ENCODE results near the gene NPM3. TPM values are rescaled to one million over a fixed set of nuclear protein-coding genes. Genes with fewer than 3 reads are reported as not detected.
A peak's percentile ranks its signal among the peaks of the same experiment; 100 is the strongest.

Gene NPM3
- total and polyA plus RNA-seq, 2 of the 13 experiments (the other 11 are each of a cell fraction or from before 2014, with no cell fraction given): 47.6 to 129 TPM

DNA sequence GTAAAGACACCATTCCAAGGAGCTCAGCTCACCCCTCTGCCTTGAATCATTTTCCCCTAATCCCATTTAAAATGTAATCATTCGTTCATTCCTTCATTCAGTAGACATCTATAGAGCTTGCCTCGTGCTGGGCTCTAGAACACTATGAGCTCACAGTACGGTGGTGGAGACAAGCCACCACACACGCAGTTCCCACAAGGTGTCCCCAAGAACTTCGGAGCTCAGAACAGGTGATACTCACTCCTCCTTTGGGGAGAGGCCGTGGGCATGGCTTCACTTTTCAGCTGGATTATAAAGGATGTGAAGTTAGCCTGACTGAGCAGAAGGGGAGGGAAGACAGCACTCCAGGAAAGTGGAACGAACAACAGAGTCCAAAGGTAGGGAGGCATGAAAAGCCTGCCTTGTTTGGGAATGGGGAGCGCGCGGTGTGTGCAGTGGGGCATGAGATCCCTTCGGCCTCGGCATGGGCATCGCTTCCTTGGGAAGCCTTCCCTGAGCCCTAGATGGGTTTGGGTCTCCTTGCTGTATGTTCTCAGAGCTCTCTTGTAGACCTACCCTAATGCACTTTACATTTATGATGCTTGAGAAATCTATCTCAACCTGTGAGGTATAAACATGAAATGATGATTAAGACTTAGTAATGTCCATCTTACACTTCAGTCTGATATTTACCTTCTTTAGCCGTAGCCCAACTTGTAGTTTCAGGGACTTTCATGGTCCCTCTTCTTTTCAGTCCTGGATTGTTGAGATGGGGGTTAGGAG lies 35.8 kb upstream of the NPM3 start (continued):
- peak; percentile 60 for TF ChIP-seq ZNF687 (CRISPR knock-in tag; IDR thresholded peaks at IDR 0.05)
- TF ChIP-seq, protein P1, sequence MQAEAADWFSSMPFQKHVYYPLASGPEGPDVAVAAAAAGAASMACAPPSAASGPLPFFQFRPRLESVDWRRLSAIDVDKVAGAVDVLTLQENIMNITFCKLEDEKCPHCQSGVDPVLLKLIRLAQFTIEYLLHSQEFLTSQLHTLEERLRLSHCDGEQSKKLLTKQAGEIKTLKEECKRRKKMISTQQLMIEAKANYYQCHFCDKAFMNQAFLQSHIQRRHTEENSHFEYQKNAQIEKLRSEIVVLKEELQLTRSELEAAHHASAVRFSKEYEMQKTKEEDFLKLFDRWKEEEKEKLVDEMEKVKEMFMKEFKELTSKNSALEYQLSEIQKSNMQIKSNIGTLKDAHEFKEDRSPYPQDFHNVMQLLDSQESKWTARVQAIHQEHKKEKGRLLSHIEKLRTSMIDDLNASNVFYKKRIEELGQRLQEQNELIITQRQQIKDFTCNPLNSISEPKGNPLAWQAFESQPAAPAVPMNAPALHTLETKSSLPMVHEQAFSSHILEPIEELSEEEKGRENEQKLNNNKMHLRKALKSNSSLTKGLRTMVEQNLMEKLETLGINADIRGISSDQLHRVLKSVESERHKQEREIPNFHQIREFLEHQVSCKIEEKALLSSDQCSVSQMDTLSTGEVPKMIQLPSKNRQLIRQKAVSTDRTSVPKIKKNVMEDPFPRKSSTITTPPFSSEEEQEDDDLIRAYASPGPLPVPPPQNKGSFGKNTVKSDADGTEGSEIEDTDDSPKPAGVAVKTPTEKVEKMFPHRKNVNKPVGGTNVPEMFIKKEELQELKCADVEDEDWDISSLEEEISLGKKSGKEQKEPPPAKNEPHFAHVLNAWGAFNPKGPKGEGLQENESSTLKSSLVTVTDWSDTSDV (CRISPR knock-in tag; IDR thresholded peaks at IDR 0.05): peak; percentile 45; the same call in 1 of the 2 replicates
- TF ChIP-seq PAXIP1 (CRISPR knock-in tag; conservative IDR thresholded peaks at IDR 0.05): peak; percentile 16; the same call in 1 of the 2 replicates
- peak; percentile 51; the same call in 1 of the 2 replicates for TF ChIP-seq ZFX (CRISPR knock-in tag; IDR thresholded peaks at IDR 0.05; ENCODE audit: low read depth)
- TF ChIP-seq, protein P2, sequence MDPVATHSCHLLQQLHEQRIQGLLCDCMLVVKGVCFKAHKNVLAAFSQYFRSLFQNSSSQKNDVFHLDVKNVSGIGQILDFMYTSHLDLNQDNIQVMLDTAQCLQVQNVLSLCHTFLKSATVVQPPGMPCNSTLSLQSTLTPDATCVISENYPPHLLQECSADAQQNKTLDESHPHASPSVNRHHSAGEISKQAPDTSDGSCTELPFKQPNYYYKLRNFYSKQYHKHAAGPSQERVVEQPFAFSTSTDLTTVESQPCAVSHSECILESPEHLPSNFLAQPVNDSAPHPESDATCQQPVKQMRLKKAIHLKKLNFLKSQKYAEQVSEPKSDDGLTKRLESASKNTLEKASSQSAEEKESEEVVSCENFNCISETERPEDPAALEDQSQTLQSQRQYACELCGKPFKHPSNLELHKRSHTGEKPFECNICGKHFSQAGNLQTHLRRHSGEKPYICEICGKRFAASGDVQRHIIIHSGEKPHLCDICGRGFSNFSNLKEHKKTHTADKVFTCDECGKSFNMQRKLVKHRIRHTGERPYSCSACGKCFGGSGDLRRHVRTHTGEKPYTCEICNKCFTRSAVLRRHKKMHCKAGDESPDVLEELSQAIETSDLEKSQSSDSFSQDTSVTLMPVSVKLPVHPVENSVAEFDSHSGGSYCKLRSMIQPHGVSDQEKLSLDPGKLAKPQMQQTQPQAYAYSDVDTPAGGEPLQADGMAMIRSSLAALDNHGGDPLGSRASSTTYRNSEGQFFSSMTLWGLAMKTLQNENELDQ (CRISPR knock-in tag; IDR thresholded peaks at IDR 0.05; ENCODE audit: borderline replicate concordance): no peak
- TF ChIP-seq ZNF547 (CRISPR knock-in tag; IDR thresholded peaks at IDR 0.05): no peak; the same call in 1 of the 2 replicates
- TF ChIP-seq SP4 (CRISPR knock-in tag; IDR thresholded peaks at IDR 0.05): 0 out of 2 replicates have a peak, but pooled peaks have one; percentile 23
- peak; percentile 12; the same call in 1 of the 2 replicates for TF ChIP-seq ZNF281 (CRISPR knock-in tag; IDR thresholded peaks at IDR 0.05; ENCODE audit: borderline replicate concordance)
- TF ChIP-seq, protein P3, sequence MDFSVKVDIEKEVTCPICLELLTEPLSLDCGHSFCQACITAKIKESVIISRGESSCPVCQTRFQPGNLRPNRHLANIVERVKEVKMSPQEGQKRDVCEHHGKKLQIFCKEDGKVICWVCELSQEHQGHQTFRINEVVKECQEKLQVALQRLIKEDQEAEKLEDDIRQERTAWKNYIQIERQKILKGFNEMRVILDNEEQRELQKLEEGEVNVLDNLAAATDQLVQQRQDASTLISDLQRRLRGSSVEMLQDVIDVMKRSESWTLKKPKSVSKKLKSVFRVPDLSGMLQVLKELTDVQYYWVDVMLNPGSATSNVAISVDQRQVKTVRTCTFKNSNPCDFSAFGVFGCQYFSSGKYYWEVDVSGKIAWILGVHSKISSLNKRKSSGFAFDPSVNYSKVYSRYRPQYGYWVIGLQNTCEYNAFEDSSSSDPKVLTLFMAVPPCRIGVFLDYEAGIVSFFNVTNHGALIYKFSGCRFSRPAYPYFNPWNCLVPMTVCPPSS (IDR thresholded peaks at IDR 0.05): no peak

Data from HepG2 (cell line).